Endothelial cell of umbilical vein (primary cell): Measurements from ENCODE around the gene IRF3. TPM values are rescaled to one million over a fixed set of nuclear protein-coding genes. Genes with fewer than 3 reads are reported as not detected.
A peak's percentile ranks its signal among the peaks of the same experiment; 100 is the strongest.

Source experiments
- BruUV-seq: library from RNA; stranded (reverse); fragments of 400-500 nt; replicated peaks from 2 replicates; lab custom pipeline; 2021; lab: Mats Ljungman, UMichigan
- CTCF ChIA-PET: fragments of 300-600, 350-600 bp; sonication (Branson Sonifier 250); formaldehyde crosslinking; loops from one replicate; lab custom pipeline; 2021; ENCODE audit warnings: antibody characterized with exemption, inconsistent platforms; lab: Charles Lee
- POLR2A ChIA-PET: fragments of 300-600, 350-600 bp; sonication (Branson Sonifier 250); formaldehyde crosslinking; loops from one replicate; lab custom pipeline; 2021; ENCODE audit warnings: antibody characterized with exemption, inconsistent platforms; lab: Charles Lee
- DNase-seq: peaks from one replicate; pipeline ENCODE4 v3.0.0-alpha.2; 2011; ENCODE audit warnings: low read depth, low spot score
- FAIRE-seq: peaks from 2 replicates; lab custom pipeline; 2011; peaks lifted over from hg19 to GRCh38; lab: Jason Lieb, UNC
- H2AFZ ChIP-seq: 2 replicates; pipeline ENCODE4 v1.6.0; 2012; ENCODE audit warnings: low read depth, low read length, control low read depth, inconsistent platforms
- H3K27ac ChIP-seq: 2 replicates; pipeline ENCODE4 v1.5.1; 2011; ENCODE audit warnings: low read depth, mild to moderate bottlenecking, control low read depth, low read length, moderate library complexity; ENCODE audit not compliant: insufficient read depth
- H3K27me3 ChIP-seq, 2 experiments: 2 replicates each; pipeline versions ENCODE4 v1.6.0 to v1.6.1; 2011; ENCODE audit warnings: low read length in 2 of 2, mixed read lengths in 1 of 2; ENCODE audit not compliant: control insufficient read depth in 2 of 2, insufficient read depth in 2 of 2
- H3K36me3 ChIP-seq, 2 experiments: 2 replicates in 1 of 2; 3 replicates in 1 of 2; pipeline ENCODE4 v1.5.1; 2011; ENCODE audit warnings: low read length in 2 of 2, mild to moderate bottlenecking in 1 of 2, moderate library complexity in 1 of 2; ENCODE audit not compliant: control insufficient read depth in 2 of 2, insufficient read depth in 2 of 2; ENCODE audit errors: extremely low read depth in 1 of 2
- H3K4me1 ChIP-seq: 3 replicates; pipeline ENCODE4 v1.5.1; 2011; ENCODE audit warnings: mild to moderate bottlenecking, low read length; ENCODE audit not compliant: control insufficient read depth, insufficient read depth; ENCODE audit errors: extremely low read depth
- H3K4me2 ChIP-seq: 2 replicates; pipeline ENCODE4 v1.6.1; 2011; ENCODE audit warnings: low read length, control low read depth, mixed read lengths; ENCODE audit not compliant: insufficient read depth
- H3K4me3 ChIP-seq, 3 experiments: fragments of 200-600 bp in 1 of 3; sonication (generic), shearing (Covaris generic) in 1 of 3; replicated peaks in 1 of 3; 2 replicates each; pipeline ENCODE4 v1.5.1; 2011 to 2016; ENCODE audit warnings: control low read depth in 3 of 3, low read length in 3 of 3, mild to moderate bottlenecking in 2 of 3, inconsistent platforms in 1 of 3, low read depth in 1 of 3, moderate library complexity in 1 of 3; ENCODE audit not compliant: insufficient read depth in 1 of 3
- H3K79me2 ChIP-seq: 2 replicates; pipeline ENCODE4 v1.6.0; 2012; ENCODE audit warnings: low read length, inconsistent platforms; ENCODE audit not compliant: control insufficient read depth, insufficient read depth
- H3K9ac ChIP-seq: replicated peaks from 2 replicates; pipeline ENCODE3; 2011; ENCODE audit warnings: low read length, control low read depth; ENCODE audit not compliant: insufficient read depth; ENCODE audit errors: extremely low read depth
- H3K9me1 ChIP-seq: replicated peaks from 3 replicates; pipeline ENCODE4 v1.6.0; 2011; ENCODE audit warnings: mild to moderate bottlenecking, low read length; ENCODE audit not compliant: control insufficient read depth, insufficient read depth; ENCODE audit errors: extremely low read depth
- H3K9me3 ChIP-seq: replicated peaks from 2 replicates; pipeline ENCODE4 v1.5.1; 2012; ENCODE audit warnings: low read length, inconsistent platforms; ENCODE audit not compliant: control insufficient read depth, insufficient read depth
- H4K20me1 ChIP-seq: replicated peaks from 2 replicates; pipeline ENCODE3; 2011; ENCODE audit warnings: mild to moderate bottlenecking, low read length; ENCODE audit not compliant: control insufficient read depth, insufficient read depth; ENCODE audit errors: extremely low read depth
- EZH2 ChIP-seq: IDR thresholded peaks from 2 replicates; pipeline ENCODE4 v1.6.1; 2012; ENCODE audit warnings: borderline replicate concordance, low read depth, mild to moderate bottlenecking, moderate library complexity, low read length, inconsistent platforms; ENCODE audit not compliant: severe bottlenecking
- FOS ChIP-seq: IDR thresholded peaks from 2 replicates; pipeline ENCODE4 v1.6.1; 2011; ENCODE audit warnings: mild to moderate bottlenecking, low read length, moderate library complexity, borderline replicate concordance; ENCODE audit not compliant: insufficient read depth
- GATA2 ChIP-seq: IDR thresholded peaks from 2 replicates; pipeline ENCODE4 v1.7.0; 2011; ENCODE audit warnings: low read depth, mild to moderate bottlenecking, moderate library complexity, mixed read lengths, low read length; ENCODE audit not compliant: insufficient read length, insufficient read depth
- JUN ChIP-seq: IDR thresholded peaks from 2 replicates; pipeline ENCODE4 v1.6.1; 2011; ENCODE audit warnings: borderline replicate concordance, low read depth; ENCODE audit not compliant: insufficient read length, insufficient read depth
- MYC ChIP-seq: IDR thresholded peaks from one replicate; pipeline ENCODE4 v1.6.1; 2011; ENCODE audit warnings: mild to moderate bottlenecking, low read depth, low read length
- POLR2A ChIP-seq: IDR thresholded peaks from 2 replicates; pipeline ENCODE4 v1.6.1; 2012; ENCODE audit warnings: low read depth, mild to moderate bottlenecking, control low read depth, low read length
- POLR2AphosphoS5 ChIP-seq: IDR thresholded peaks from 2 replicates; pipeline ENCODE4 v1.6.1; 2012; ENCODE audit warnings: low read depth, mild to moderate bottlenecking, control low read depth, low read length, moderate library complexity; ENCODE audit not compliant: insufficient read depth
- dilution Hi-C: fragments of 300-500 bp; cut with MboI; formaldehyde crosslinking; loops from one replicate; pipeline ENCODE4 v1.15.0; 2019; ENCODE audit warnings: low sequenced_read_pairs; ENCODE audit not compliant: extremely low pct_ligation_motif_present
- intact Hi-C: fragments of 100-400 bp; cut with micrococcal nuclease; formaldehyde crosslinking; loops from one replicate; pipeline ENCODE4 v1.10.0; 2022
- polyA plus RNA-seq, 4 experiments: library from polyadenylated mRNA; depleted of rRNA in 3 of 4; stranded (reverse) in 3 of 4; unstranded in 1 of 4; fragments of >200 nt; gene quantifications; 2 replicates each; pipeline versions ENCODE4 v1.2.1 to v1.2.3, GENCODE V29; 2011 to 2012; ENCODE audit warnings: missing spikeins in 1 of 4
- total RNA-seq: library from RNA; stranded (reverse); gene quantifications from 2 replicates; pipeline ENCODE4 v1.2.3, GENCODE V29; 2021
- TF ChIP-seq, protein P1 (sequence below), 2 donors: IDR thresholded peaks; 1 replicate in 1 of 2; 2 replicates in 1 of 2; pipeline ENCODE4 v1.5.1; 2011; ENCODE audit warnings: low read length in 2 of 2, mild to moderate bottlenecking in 2 of 2, moderate library complexity in 2 of 2, control low read depth in 1 of 2, inconsistent platforms in 1 of 2, low read depth in 1 of 2; ENCODE audit not compliant: insufficient read depth in 1 of 2; ENCODE audit errors: extremely low read depth in 1 of 2
- TF ChIP-seq, protein P2 (sequence below): IDR thresholded peaks from 2 replicates; pipeline ENCODE4 v1.6.1; 2011; ENCODE audit not compliant: insufficient read depth, insufficient read length

The IRF3 gene
- total and polyA plus RNA-seq, 2 donors (not counting 3 experiments of a cell fraction or from before 2014, with no cell fraction given), result 64.8 to 73.5 TPM

DNA sequence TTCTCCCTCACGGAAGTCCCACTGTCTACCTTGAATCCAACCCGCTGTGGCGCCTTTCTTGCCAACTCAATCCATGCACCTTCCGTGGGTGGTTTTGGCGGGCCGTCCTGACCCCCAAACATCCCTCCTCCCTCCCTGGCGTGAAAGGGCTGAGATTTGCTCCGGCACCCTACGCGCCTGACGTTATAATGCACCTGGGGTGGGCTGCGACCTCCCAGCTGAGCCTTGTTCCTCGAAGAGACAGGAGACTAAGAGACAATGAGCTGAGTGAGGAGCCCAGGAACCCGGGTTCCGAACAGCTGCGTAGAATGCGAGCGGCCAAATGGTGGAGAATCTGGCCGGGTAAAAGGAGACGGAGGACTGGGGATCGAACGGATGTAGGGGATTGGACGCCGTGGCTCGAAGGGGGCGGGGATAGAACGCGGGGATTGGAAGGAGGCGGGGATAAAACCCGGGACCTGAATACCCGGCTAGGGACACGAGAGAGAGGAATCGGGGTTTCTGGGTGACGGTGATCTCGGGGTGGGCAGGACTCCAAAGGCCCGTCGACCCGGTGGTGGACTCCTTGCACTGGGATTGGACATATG, 25.1 kb upstream of the IRF3 start, which contains the start of gene CPT1C:
TSS of gene CPT1C (plus strand) at position 461 of the 587 bp plus-strand sequence. CDS start 1,137 bp downstream, outside the sequence.
- Histone ChIP-seq H3K9me1 (no peaks in the 10 kb centered on the region), H3K27me3 (no peaks in the 10 kb centered on the region), H3K36me3 (peaks cover 0 to 12% of the 10 kb centered on the region in 2 experiments), H3K4me1 (peaks cover 40% of the 10 kb centered on the region), H3K9me3 (no peaks in the 10 kb centered on the region), H3K4me3 (peak within 1 kb of the TSS; percentile 17 to 74 (median 59)), H3K79me2 (no peaks in the 10 kb centered on the region), H3K4me2 (peak within 1 kb of the TSS; percentile 87), H2AFZ (peak within 1 kb of the TSS; percentile 87), H3K9ac (peak within 1 kb of the TSS; percentile 7), H3K27ac (no peak within 1 kb of the TSS), H4K20me1 (no peaks in the 10 kb centered on the region)
- TF ChIP-seq, protein P1, sequence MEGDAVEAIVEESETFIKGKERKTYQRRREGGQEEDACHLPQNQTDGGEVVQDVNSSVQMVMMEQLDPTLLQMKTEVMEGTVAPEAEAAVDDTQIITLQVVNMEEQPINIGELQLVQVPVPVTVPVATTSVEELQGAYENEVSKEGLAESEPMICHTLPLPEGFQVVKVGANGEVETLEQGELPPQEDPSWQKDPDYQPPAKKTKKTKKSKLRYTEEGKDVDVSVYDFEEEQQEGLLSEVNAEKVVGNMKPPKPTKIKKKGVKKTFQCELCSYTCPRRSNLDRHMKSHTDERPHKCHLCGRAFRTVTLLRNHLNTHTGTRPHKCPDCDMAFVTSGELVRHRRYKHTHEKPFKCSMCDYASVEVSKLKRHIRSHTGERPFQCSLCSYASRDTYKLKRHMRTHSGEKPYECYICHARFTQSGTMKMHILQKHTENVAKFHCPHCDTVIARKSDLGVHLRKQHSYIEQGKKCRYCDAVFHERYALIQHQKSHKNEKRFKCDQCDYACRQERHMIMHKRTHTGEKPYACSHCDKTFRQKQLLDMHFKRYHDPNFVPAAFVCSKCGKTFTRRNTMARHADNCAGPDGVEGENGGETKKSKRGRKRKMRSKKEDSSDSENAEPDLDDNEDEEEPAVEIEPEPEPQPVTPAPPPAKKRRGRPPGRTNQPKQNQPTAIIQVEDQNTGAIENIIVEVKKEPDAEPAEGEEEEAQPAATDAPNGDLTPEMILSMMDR (IDR thresholded peaks at IDR 0.05; ENCODE audit: extremely low read depth in 1 of 2, insufficient read depth in 1 of 2, low read depth in 1 of 2, low read length in 2 of 2), result no peak
- TF ChIP-seq JUN (no peak), EZH2 (no peak), POLR2A (peak; percentile 79), POLR2AphosphoS5 (peak; percentile 62), FOS (no peak), GATA2 (no peak), MYC (no peak)
- TF ChIP-seq, protein P2, sequence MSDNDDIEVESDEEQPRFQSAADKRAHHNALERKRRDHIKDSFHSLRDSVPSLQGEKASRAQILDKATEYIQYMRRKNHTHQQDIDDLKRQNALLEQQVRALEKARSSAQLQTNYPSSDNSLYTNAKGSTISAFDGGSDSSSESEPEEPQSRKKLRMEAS, result no peak
- TSS peak; percentile 52 for BruUV-seq
- FAIRE-seq (peak; percentile 95), DNase-seq (peak; percentile 83)
- CTCF ChIA-PET, result interaction anchor here (0.9 to 2.9 kb wide), 3 partner anchors 10 to 110 kb away, joined by 3 to 9 read pairs (median 3); partner anchors contain the start of gene NOSIP
- dilution Hi-C loops (no loop called here), intact Hi-C loops (loop anchor here (1.0 to 2.0 kb wide), 2 partner anchors 26 to 76 kb away; no protein-coding TSS in a partner anchor)
- POLR2A ChIA-PET, result interaction anchor here (0.6 to 1.2 kb wide), 2 partner anchors 27 to 70 kb away, joined by 4 to 5 read pairs; no protein-coding TSS in a partner anchor
